HG02970 (cell line): ENCODE data around the gene RASA2.

Source experiments
- ATAC-seq: cut with Tn5 transposase; IDR thresholded peaks from one replicate; pipeline ENCODE4 v1.9.1; 2021; ENCODE audit warnings: mild to moderate bottlenecking, moderate library complexity, moderate number of reproducible peaks; ENCODE audit not compliant: unreplicated experiment, low FRiP score

The RASA2 gene

DNA sequence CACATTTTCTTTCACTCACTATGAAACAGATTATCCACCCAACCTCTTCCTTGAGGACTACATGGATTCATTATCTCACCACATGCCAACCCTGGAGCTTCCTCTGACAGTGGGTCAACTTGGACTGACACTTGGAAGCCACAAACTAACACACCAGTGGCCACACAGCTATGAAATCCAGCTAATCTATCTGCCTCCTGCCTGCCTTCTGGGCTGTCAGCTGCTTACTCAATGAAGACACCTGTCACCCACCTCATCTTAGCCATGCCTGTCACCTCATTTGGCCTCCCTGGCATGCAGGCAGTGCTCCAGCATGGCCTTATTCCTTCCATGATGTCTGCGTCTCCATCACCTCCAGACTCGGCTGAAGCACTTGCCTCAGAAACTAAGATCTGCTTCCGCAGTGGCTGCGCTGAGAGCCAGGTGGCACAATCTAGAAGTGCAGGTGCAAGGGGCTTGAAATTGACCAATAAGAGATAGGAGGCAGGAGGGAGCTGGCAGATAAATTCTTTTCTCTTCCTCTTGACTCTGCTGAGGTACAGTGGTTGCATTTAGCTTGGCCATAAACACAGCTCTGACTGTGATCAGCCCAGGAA, 146.1 kb downstream of the RASA2 start:
- no peak for ATAC-seq

GRCh38 chr3:141642215-141642614, 155.4 kb downstream of the RASA2 start:
- ATAC-seq: no peak

DNA sequence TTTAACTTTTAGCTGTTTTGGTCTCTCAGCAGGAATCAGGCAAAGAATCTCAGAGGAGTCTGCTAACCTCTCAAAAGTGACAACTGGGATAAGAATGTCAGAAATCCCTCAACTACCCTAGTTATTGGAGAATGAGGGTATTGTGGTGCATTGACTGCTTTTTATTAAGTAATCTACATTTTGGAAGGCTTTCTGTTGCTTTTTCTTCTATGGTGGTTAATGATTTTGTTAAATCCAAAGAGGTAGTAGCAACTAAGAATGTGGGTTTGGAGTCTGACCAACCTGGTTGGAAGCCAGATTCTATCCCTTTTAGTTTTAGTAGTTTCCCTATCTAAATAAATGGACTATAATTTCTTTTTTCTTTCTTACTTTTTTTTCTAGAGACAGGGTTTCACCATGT, 156.6 kb downstream of the RASA2 start:
- ATAC-seq: no peak

GRCh38 chr3:141643796-141644195, 157.0 kb downstream of the RASA2 start:
- ATAC-seq: no peak

GRCh38 chr3:141644931-141645330, 158.1 kb downstream of the RASA2 start:
- ATAC-seq: no peak

- ATAC-seq: no peak
Observed at GRCh38 chr3:141646760-141647561, 160.1 kb downstream of the RASA2 start.

DNA sequence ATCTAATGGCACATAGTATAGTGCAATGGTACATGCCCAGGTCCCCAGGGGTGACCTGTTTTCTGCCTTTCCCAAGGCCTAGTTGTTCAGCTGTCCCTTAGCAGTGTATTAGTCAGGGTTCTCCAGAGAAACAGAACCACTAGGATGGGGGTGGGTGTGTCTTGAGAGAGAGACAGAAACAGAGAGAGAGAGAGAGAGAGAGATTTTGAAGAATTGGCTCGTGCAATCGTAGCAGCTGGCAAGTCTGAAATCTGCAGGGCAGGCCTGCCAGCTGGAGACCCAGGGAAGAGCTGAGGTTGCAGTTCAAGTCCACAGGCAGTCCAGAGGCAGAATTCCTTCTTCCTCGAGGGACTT, 160.7 kb downstream of the RASA2 start:
- ATAC-seq: no peak

- ATAC-seq: no peak
Observed at GRCh38 chr3:141648055-141648910, 161.5 kb downstream of the RASA2 start.

- no peak for ATAC-seq
Observed at GRCh38 chr3:141649871-141650270, 163.0 kb downstream of the RASA2 start.

- ATAC-seq: no peak
Observed at GRCh38 chr3:141650783-141651182, 164.0 kb downstream of the RASA2 start.

DNA sequence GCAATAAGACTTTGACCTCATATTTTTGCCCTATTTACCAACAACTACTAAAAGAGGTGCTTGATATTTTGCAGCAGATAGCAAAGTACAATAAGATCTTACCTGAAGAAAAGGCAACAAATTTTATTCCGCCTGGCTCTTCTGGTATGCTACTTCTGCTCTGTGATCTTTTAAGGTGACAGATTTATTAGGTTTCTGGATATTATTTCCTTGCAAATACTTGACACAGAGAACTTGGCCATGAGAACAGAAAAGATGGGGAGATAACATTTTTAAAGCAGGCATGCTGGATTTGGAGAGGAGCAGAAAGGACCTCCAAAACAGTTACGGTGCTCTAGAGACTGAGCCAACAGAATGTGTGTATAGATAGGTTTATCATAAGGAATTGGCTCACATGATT, 164.6 kb downstream of the RASA2 start:
- ATAC-seq: no peak

DNA sequence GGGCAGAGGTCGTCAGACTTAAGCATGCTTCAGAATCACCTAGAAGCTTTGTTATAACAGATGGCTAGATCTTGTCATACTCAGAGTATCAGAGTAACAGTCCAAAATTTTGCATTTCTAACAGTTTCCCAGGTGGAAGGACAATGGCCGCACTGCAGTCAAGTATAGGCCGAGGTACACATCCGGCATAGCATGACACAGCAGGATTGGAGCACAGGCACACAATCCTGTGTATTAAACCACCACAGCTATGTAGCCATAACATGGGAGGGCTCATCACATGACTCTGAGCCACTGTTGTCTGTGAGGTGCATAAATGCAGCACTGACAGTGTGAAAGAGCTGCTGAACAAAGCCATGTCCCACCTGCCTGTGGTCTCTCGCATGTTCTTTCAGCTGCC, 165.5 kb downstream of the RASA2 start:
- no peak for ATAC-seq

DNA sequence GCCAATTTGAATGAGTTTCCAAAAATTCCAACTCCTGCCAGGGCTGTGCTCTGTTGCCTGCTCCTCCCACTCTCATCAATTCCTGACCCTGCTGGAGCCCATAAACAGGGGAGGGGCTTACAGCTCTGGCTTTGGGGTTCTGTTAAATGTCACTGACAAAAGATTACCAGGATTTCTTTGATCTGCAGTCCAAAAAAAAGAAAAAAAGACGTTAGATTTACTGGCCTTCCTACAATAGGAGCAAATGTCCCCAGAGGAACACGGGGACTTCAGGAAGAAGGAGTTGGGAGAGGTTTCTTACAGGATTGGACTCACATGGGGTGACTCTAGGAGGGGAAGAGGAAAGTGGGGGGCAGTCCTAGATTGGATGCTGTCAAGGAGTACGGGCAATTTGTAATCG, 167.0 kb downstream of the RASA2 start:
- no peak for ATAC-seq

DNA sequence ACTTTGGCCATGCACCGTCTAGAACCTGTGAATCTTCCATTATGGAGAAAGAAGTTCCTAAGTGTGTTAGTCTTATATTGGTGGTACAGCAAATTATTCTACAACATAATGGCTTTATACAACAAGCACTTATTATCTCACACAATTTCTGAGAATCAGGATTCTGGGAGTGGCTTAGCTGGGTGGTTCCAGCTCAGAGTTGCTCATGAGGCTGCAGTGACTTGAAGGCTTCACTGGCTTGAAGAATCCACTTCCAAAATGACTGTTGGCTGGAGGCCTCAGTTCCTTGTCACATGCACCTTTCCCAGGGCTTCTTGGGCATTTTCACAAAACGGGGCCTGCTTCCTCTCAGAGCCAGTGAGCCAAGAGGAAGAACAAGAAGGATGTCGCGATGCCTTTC, 169.0 kb downstream of the RASA2 start:
- no peak for ATAC-seq

DNA sequence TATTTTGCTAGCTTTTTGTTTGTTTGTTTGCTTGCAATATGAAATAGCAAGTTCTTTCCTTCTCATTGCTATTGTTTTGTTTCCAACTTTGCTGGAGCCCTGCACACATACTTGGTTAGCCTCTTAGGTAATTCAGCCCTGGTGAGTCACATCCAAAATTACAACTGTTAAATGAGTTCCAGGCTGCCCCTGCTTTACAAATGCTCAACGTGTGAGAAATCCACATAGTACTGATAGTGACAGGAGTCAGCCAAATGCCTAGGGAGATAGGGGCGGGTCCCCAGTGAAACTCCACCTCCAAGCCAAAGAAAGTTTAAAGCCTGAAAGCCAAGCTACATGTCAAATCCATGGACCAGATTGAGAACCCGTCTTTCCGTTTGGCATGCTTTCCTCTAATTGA, 169.9 kb downstream of the RASA2 start:
- ATAC-seq: no peak

- ATAC-seq: no peak
Observed at GRCh38 chr3:141657516-141657915, 170.7 kb downstream of the RASA2 start.

DNA sequence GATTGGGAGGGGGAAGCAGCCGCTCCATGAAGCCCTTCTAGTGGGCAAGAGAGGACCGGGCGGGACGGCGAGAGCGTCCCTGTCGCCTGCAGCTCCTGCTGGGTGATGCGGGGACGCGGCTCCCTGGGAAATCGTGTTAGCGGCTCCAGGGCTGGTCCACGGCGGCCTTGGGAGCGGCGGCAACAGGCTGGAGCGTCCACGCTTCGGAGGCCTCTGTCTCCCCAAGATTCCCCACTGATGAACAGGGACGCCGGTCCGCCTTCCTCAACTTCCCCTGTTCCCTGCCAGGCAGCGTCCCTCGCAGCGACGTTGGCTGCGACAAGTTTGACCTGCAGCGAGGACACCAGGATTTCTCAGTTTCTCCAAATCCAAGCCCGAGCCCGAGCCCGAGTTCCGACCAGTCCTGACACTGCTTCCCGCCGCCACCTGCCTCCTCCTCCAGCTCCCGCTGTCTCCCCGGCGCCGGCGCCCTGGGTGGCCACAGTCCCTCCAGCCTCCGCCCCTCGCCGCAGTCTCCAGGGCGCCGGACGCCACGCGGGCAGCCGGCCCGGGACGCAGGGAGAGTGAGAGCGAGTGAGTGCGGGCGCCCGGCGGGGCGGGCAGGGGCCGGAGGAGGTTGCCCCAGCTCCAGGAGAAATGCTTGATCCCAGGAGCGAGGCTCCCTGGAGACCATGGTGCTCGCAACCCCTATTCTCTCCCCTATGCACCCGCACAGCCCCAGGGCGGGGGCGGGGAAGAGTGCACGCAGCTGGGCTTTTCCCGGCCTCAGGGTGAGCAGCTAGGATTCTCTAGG, 173.2 kb downstream of the RASA2 start:
- no peak for ATAC-seq

DNA sequence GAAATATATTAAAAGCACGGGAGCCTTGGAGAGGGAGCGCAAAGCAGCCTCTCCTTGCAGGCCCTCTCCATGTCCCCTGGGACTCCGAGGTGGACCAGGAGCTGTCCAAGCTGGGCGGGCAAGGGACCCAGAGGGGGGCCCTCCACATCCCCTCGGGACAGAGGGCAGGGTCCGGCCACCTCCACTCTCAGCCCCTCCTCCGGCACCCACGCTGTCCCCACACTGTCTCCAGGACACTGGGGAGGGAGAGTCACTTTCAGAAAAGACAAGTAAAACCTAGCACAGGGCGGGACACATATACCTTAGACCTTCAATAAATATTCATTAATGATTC, 173.8 kb downstream of the RASA2 start:
- no peak for ATAC-seq

DNA sequence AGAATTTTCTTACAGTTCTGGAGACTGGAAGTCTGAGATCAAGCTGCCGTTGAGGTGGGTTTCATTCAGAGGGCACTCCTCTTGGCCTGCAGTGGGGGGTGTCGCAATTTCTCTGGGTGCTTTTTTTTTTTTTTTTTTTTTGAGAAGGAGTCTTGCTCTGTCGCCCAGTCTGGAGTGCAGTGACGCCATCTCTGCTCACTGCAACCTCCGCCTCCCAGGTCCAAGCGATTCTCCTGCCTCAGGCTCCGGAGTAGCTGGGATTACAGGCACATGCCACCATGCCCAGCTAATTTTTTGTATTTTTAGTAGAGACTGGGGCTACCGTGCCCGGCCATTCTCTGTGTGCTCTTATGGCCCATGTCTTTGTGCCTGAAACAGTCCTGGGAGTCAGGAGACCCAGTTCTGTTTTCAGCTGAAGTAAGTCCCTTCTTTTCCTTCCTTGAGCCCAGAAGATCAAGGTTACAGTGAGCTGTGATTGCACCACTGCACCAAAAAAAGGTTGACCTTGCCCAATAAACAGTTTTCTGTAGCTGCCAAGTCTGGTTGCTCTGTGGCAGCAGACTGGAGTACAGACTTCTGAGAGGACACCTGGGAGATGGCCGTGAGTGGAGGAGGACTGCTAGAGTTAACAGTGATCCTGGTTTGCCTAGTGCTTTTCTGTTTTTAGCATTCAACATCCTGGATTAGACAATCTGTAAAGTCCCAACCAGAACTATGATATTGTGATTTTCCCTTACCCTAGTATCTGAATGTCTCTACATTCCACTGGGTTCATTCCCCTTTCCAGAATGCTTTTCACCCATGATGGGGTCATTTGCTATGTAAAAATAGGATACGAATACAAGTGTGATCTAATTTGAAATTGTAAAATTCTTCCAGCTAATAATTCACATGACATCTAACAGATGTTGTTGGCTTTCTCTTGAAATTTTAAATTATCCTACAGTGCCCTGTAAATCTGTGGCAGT, 174.7 kb downstream of the RASA2 start:
- no peak for ATAC-seq

- no peak for ATAC-seq
Observed at GRCh38 chr3:141663993-141664392, 177.2 kb downstream of the RASA2 start.
